Panc1 (cell line): ENCODE measurements around the gene RAB6B. TPM values are rescaled to one million over a fixed set of nuclear protein-coding genes. Genes with fewer than 3 reads are reported as not detected.

Experiments used
- ATAC-seq: fragments of 200-7000 bp; cut with Tn5 transposase; 2 replicates; pipeline ENCODE4 v1.9.1; 2020; ENCODE audit warnings: mild to moderate bottlenecking, moderate library complexity
- BruUV-seq: library from RNA; stranded (reverse); fragments of 400-500 nt; replicated peaks from 2 replicates; lab custom pipeline; 2021; lab: Mats Ljungman, UMichigan
- CTCF ChIA-PET: fragments of 300-600 bp; sonication (Branson Sonifier 250); formaldehyde crosslinking; loops from one replicate; lab custom pipeline; 2022; ENCODE audit warnings: antibody characterized with exemption; lab: Charles Lee
- POLR2A ChIA-PET: fragments of 300-600 bp; sonication (Branson Sonifier 250); formaldehyde crosslinking; loops from one replicate; lab custom pipeline; 2022; ENCODE audit warnings: antibody characterized with exemption; lab: Charles Lee
- DNase-seq: peaks from one replicate; pipeline ENCODE4 v3.0.0-alpha.2; 2010; ENCODE audit warnings: low read depth, low spot score
- H3K27ac ChIP-seq: 2 replicates; pipeline ENCODE4 v1.5.1; 2011; ENCODE audit warnings: mild to moderate bottlenecking, low read length, inconsistent platforms
- H3K27me3 ChIP-seq: fragments of 200-500 bp; sonication (Bioruptor generic); 2 replicates; pipeline ENCODE4 v1.6.0; 2014; ENCODE audit warnings: low read length, inconsistent platforms; ENCODE audit not compliant: control insufficient read depth, insufficient read depth
- H3K36me3 ChIP-seq: fragments of 200-500 bp; sonication (Bioruptor generic); 2 replicates; pipeline ENCODE4 v1.5.1; 2014; ENCODE audit warnings: inconsistent platforms, mild to moderate bottlenecking, low read length, moderate library complexity; ENCODE audit not compliant: control insufficient read depth, insufficient read depth
- H3K4me1 ChIP-seq: 2 replicates; pipeline ENCODE4 v1.5.1; 2011; ENCODE audit warnings: inconsistent platforms, mild to moderate bottlenecking, low read length, moderate library complexity; ENCODE audit not compliant: control insufficient read depth, insufficient read depth
- H3K4me3 ChIP-seq, 2 experiments: 2 replicates each; pipeline ENCODE4 v1.5.1; 2011 to 2012; ENCODE audit warnings: low read depth in 2 of 2, low read length in 2 of 2, mild to moderate bottlenecking in 2 of 2, inconsistent platforms in 1 of 2, moderate library complexity in 1 of 2
- H3K9me3 ChIP-seq: fragments of 200-500 bp; sonication (Bioruptor generic); 2 replicates; pipeline ENCODE4 v1.5.1; 2014; ENCODE audit warnings: low read depth, mild to moderate bottlenecking, inconsistent platforms, low read length, moderate library complexity; ENCODE audit not compliant: control insufficient read depth, insufficient read depth
- CTCF ChIP-seq: fragments of 450-650 bp; IDR thresholded peaks from 2 replicates; pipeline ENCODE4 v1.5.1; 2017; ENCODE audit warnings: mild to moderate bottlenecking
- POLR2AphosphoS5 ChIP-seq: IDR thresholded peaks from 2 replicates; pipeline ENCODE4 v1.6.1; 2012; ENCODE audit warnings: mild to moderate bottlenecking, low read depth, low read length, moderate library complexity
- REST ChIP-seq, 2 experiments: IDR thresholded peaks; 2 replicates each; pipeline ENCODE4 v1.6.1; 2011 to 2012; ENCODE audit warnings: low read depth in 2 of 2, control low read depth in 1 of 2, low read length in 1 of 2, mild to moderate bottlenecking in 1 of 2, moderate library complexity in 1 of 2; ENCODE audit not compliant: insufficient read depth in 1 of 2
- SIN3A ChIP-seq: IDR thresholded peaks from 2 replicates; pipeline ENCODE4 v1.6.1; 2012; ENCODE audit warnings: low read depth, mild to moderate bottlenecking, low read length, moderate library complexity, borderline replicate concordance; ENCODE audit not compliant: insufficient read depth
- TCF7L2 ChIP-seq: IDR thresholded peaks from 2 replicates; pipeline ENCODE4 v1.6.1; 2011; ENCODE audit warnings: mild to moderate bottlenecking, low read depth, low read length, inconsistent platforms
- in situ Hi-C: cut with HindIII; loops from 2 replicates; pipeline ENCODE4 v1.10.0; 2016; ENCODE audit warnings: low sequenced_read_pairs, low pct_unique_long_range_greater_than_20kb
- intact Hi-C: fragments of 100-400 bp; cut with micrococcal nuclease; formaldehyde crosslinking; loops from one replicate; pipeline ENCODE4 v1.10.0; 2022; ENCODE audit not compliant: unreplicated experiment
- total RNA-seq: library from RNA; stranded (reverse); gene quantifications from one replicate; pipeline ENCODE4 v1.2.1, GENCODE V29; 2021; ENCODE audit not compliant: unreplicated experiment

The RAB6B gene
- total RNA-seq, 1 experiment from 2014 or later, result 49.2 TPM

GRCh38 chr3:133926736-133927539 lies 31.3 kb upstream of the RAB6B start:
- DNase-seq (no peak), ATAC-seq (peak; percentile 33)
- Histone ChIP-seq H3K27me3 (no peaks in the 10 kb centered on the region), H3K27ac (no peak overlapping the region), H3K9me3 (no peaks in the 10 kb centered on the region), H3K4me1 (no peaks in the 10 kb centered on the region), H3K4me3 (peak overlapping the region; percentile 32 to 34), H3K36me3 (no peaks in the 10 kb centered on the region)
- no TSS peak for BruUV-seq
- POLR2A ChIA-PET, result no interaction called here
- CTCF ChIA-PET, result no interaction called here
- in situ Hi-C loops (no loop called here), intact Hi-C loops (loop anchor here (2.0 to 10.0 kb wide), 3 partner anchors 108 to 1192 kb away; partner anchors contain the start of gene TOPBP1)
- TF ChIP-seq REST (IDR thresholded peaks at IDR 0.05; ENCODE audit: insufficient read depth in 1 of 2, low read depth in 2 of 2, low read length in 1 of 2) (no peak), POLR2AphosphoS5 (no peak), CTCF (no peak; the same call in 1 of the 2 replicates), TCF7L2 (no peak), SIN3A (no peak)

GRCh38 chr3:133925960-133926735 lies 30.5 kb upstream of the RAB6B start:
- no TSS peak for BruUV-seq
- ATAC-seq (no peak), DNase-seq (no peak)
- H3K27ac ChIP-seq, result no peak overlapping the region
- H3K4me3 ChIP-seq, result no peak overlapping the region
- no peak for TF ChIP-seq POLR2AphosphoS5
- TF ChIP-seq REST (IDR thresholded peaks at IDR 0.05; ENCODE audit: insufficient read depth in 1 of 2, low read depth in 2 of 2, low read length in 1 of 2), result no peak
- TF ChIP-seq SIN3A, result no peak
- no peak for TF ChIP-seq TCF7L2
- TF ChIP-seq CTCF, result no peak
- in situ Hi-C loops (no loop called here), intact Hi-C loops (loop anchor here (2.0 to 10.0 kb wide), 3 partner anchors 107 to 1191 kb away; partner anchors contain the start of gene TOPBP1)
- POLR2A ChIA-PET, result no interaction called here
- H3K9me3 ChIP-seq, result no peaks in the 10 kb centered on the region
- CTCF ChIA-PET, result no interaction called here
- H3K27me3 ChIP-seq, result no peaks in the 10 kb centered on the region
- H3K36me3 ChIP-seq, result no peaks in the 10 kb centered on the region
- no peaks in the 10 kb centered on the region for H3K4me1 ChIP-seq
